ENCODE results near the gene AGT. TPM values are rescaled to one million over a fixed set of nuclear protein-coding genes. Genes with fewer than 3 reads are reported as not detected.

AGT gene
- total and polyA plus RNA-seq, 2 experiments from 2014 or later = 0.11 TPM; not detected in 1

DNA sequence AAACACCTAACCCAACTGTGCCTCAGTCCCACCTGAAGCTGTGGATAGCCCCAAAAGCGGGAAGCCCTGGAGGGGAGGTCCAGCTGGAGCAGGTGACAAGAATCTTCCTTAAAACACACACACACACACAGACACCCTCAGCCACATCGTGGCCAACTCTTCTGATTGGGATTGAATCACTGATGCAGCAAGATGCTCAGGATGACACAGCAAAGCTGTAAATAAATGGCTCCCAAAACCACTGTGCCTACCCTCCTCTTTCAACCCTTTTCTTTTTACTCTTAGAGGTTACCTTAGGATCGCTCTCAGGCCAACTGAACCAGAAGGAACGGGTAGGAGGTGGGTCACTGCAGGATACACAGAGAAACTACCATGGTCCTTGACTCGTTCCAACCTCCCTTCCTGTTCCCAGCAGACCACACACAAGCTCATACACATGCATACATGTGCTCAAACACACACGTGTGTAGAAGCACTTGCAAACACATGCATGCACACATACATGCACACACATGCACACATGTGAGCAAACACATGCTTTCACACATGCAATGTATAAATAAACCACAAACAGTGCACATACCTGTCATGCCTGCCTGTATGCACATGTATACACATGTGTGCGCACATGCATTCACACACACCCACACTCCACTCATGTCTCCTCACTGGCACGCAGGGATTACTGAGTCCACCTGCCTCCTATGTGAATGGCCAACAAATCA, 47.7 kb upstream of the AGT start:
- Histone ChIP-seq H3K4me3 (no peak overlapping the region), H3K27ac (ENCODE audit: low read depth) (no peak overlapping the region), H3K36me3 (ENCODE audit: insufficient read depth) (no peaks in the 10 kb centered on the region), H3K9me2 (ENCODE audit: insufficient read depth) (0 out of 2 replicates have a peak, but pooled peaks cover 5% of the 10 kb centered on the region), H3F3A (replicated peaks; ENCODE audit: low read depth) (no peaks in the 10 kb centered on the region), H3K27me3 (ENCODE audit: insufficient read depth) (no peaks in the 10 kb centered on the region), H3K79me2 (replicated peaks; ENCODE audit: insufficient read depth) (no peaks in the 10 kb centered on the region), H4K20me1 (replicated peaks; ENCODE audit: insufficient read depth) (no peaks in the 10 kb centered on the region), H2AFZ (no peak overlapping the region), H3K4me1 (ENCODE audit: insufficient read depth) (no peaks in the 10 kb centered on the region), H3K4me2 (no peak overlapping the region)
- DNase-seq (ENCODE audit: low spot score) (no peak), ATAC-seq (no peak)
- H3K9me3 Mint-ChIP-seq = peaks cover 2% of the 10 kb centered on the region; the same call in 1 of the 3 replicates
- peaks cover 9% of the 10 kb centered on the region for H3K27me3 Mint-ChIP-seq (ENCODE audit: insufficient read depth, low read depth, poor library complexity)
- no peaks in the 10 kb centered on the region for H3K36me3 Mint-ChIP-seq (ENCODE audit: low read depth)
- H3K4me3 Mint-ChIP-seq = no peak overlapping the region
- H3K4me1 Mint-ChIP-seq = peaks cover 6% of the 10 kb centered on the region; the same call in 2 of the 3 replicates
- H3K27ac Mint-ChIP-seq = no peak overlapping the region
- TF ChIP-seq ZNF462 (CRISPR knock-in tag; IDR thresholded peaks at IDR 0.05) (no peak), ZNF114 (CRISPR knock-in tag; IDR thresholded peaks at IDR 0.05) (no peak), ZNF331 (CRISPR knock-in tag; IDR thresholded peaks at IDR 0.05; ENCODE audit: low read depth) (no peak), CTCF (conservative IDR thresholded peaks at IDR 0.05; ENCODE audit: low read depth in 2 of 2) (no peak), STAT1 (IDR thresholded peaks at IDR 0.05; ENCODE audit: unreplicated experiment) (no peak), CREB1 (CRISPR knock-in tag; IDR thresholded peaks at IDR 0.05; ENCODE audit: low read depth) (no peak), EZH2 (IDR thresholded peaks at IDR 0.05; ENCODE audit: low read depth, unreplicated experiment) (no peak), JUNB (IDR thresholded peaks at IDR 0.05; ENCODE audit: unreplicated experiment) (no peak), POLR2AphosphoS5 (IDR thresholded peaks at IDR 0.05; ENCODE audit: low read depth) (no peak), EZH2phosphoT487 (IDR thresholded peaks at IDR 0.05; ENCODE audit: unreplicated experiment) (no peak), NANOG (IDR thresholded peaks at IDR 0.05; ENCODE audit: borderline replicate concordance) (no peak)
- TF ChIP-seq, protein P1, sequence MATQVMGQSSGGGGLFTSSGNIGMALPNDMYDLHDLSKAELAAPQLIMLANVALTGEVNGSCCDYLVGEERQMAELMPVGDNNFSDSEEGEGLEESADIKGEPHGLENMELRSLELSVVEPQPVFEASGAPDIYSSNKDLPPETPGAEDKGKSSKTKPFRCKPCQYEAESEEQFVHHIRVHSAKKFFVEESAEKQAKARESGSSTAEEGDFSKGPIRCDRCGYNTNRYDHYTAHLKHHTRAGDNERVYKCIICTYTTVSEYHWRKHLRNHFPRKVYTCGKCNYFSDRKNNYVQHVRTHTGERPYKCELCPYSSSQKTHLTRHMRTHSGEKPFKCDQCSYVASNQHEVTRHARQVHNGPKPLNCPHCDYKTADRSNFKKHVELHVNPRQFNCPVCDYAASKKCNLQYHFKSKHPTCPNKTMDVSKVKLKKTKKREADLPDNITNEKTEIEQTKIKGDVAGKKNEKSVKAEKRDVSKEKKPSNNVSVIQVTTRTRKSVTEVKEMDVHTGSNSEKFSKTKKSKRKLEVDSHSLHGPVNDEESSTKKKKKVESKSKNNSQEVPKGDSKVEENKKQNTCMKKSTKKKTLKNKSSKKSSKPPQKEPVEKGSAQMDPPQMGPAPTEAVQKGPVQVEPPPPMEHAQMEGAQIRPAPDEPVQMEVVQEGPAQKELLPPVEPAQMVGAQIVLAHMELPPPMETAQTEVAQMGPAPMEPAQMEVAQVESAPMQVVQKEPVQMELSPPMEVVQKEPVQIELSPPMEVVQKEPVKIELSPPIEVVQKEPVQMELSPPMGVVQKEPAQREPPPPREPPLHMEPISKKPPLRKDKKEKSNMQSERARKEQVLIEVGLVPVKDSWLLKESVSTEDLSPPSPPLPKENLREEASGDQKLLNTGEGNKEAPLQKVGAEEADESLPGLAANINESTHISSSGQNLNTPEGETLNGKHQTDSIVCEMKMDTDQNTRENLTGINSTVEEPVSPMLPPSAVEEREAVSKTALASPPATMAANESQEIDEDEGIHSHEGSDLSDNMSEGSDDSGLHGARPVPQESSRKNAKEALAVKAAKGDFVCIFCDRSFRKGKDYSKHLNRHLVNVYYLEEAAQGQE (IDR thresholded peaks at IDR 0.05; ENCODE audit: unreplicated experiment) = no peak
- TF ChIP-seq, protein P2, sequence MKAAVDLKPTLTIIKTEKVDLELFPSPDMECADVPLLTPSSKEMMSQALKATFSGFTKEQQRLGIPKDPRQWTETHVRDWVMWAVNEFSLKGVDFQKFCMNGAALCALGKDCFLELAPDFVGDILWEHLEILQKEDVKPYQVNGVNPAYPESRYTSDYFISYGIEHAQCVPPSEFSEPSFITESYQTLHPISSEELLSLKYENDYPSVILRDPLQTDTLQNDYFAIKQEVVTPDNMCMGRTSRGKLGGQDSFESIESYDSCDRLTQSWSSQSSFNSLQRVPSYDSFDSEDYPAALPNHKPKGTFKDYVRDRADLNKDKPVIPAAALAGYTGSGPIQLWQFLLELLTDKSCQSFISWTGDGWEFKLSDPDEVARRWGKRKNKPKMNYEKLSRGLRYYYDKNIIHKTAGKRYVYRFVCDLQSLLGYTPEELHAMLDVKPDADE (IDR thresholded peaks at IDR 0.05) = no peak
